HCT116 (cell line): ENCODE results near the gene CERS3. TPM values are rescaled to one million over a fixed set of nuclear protein-coding genes. Genes with fewer than 3 reads are reported as not detected.

ENCODE experiments used
- ATAC-seq: fragments of 200-7000 bp; cut with Tn5 transposase; 2 replicates; pipeline ENCODE4 v1.9.1; 2020; ENCODE audit warnings: mild to moderate bottlenecking, moderate library complexity
- BruUV-seq: library from RNA; stranded (reverse); fragments of 400-500 nt; replicated peaks from 2 replicates; lab custom pipeline; 2021; lab: Mats Ljungman, UMichigan
- CTCF ChIA-PET: fragments of 300-600 bp; sonication (Branson Sonifier 250); formaldehyde crosslinking; loops from one replicate; lab custom pipeline; 2021; ENCODE audit warnings: antibody characterized with exemption; lab: Charles Lee
- POLR2A ChIA-PET: fragments of 300-600, 350-600 bp; sonication (Branson Sonifier 250); formaldehyde crosslinking; loops from one replicate; lab custom pipeline; 2021; ENCODE audit warnings: antibody characterized with exemption; lab: Charles Lee
- RAD21 ChIA-PET, 2 experiments: fragments of 300-600 bp; sonication (Branson Sonifier 250); formaldehyde crosslinking; loops; one replicate each; lab custom pipeline; 2023; ENCODE audit warnings: low total read pairs in 2 of 2; ENCODE audit not compliant: uncharacterized antibody in 2 of 2, unreplicated experiment in 2 of 2, low non-redundant PET in 1 of 2; lab: Charles Lee
- DNase-seq: peaks from one replicate; pipeline ENCODE4 v3.0.0-alpha.2; 2010; ENCODE audit warnings: low read depth, low spot score
- H2AFZ ChIP-seq: fragments of 200-600 bp; shearing (Covaris generic), sonication (generic); 2 replicates; pipeline ENCODE4 v1.6.1; 2017; ENCODE audit warnings: low read depth, mixed run types, mixed read lengths, antibody characterized with exemption, low read length; ENCODE audit not compliant: poor library complexity, severe bottlenecking
- H3K27ac ChIP-seq: 2 replicates; pipeline ENCODE4 v1.5.1; 2012; ENCODE audit warnings: low read depth, low read length
- H3K27me3 ChIP-seq: fragments of 200-600 bp; sonication (generic); 2 replicates; pipeline ENCODE4 v1.6.1; 2016; ENCODE audit warnings: mixed run types, low read length, mixed read lengths; ENCODE audit not compliant: insufficient read depth
- H3K36me3 ChIP-seq, 2 experiments: fragments of 200-500 bp in 1 of 2; fragments of 200-600 bp in 1 of 2; sonication (Bioruptor generic) in 1 of 2; sonication (generic) in 1 of 2; 2 replicates each; pipeline versions ENCODE4 v1.5.1 to v1.6.1; 2014 to 2016; ENCODE audit warnings: low read length in 2 of 2, inconsistent platforms in 1 of 2, mixed read lengths in 1 of 2, mixed run types in 1 of 2; ENCODE audit not compliant: insufficient read depth in 2 of 2, control insufficient read depth in 1 of 2
- H3K4me1 ChIP-seq, 2 experiments: fragments of 200-600 bp in 1 of 2; sonication (generic) in 1 of 2; 2 replicates each; pipeline versions ENCODE4 v1.5.1 to v1.6.1; 2012 to 2017; ENCODE audit warnings: low read length in 2 of 2, inconsistent platforms in 1 of 2, mild to moderate bottlenecking in 1 of 2, mixed read lengths in 1 of 2, mixed run types in 1 of 2, moderate library complexity in 1 of 2; ENCODE audit not compliant: insufficient read depth in 2 of 2, control insufficient read depth in 1 of 2
- H3K4me2 ChIP-seq: fragments of 200-600 bp; sonication (generic); 2 replicates; pipeline ENCODE4 v1.6.1; 2017; ENCODE audit warnings: mixed run types, low read length, mixed read lengths
- H3K4me3 ChIP-seq, 2 experiments: fragments of 200-600 bp in 1 of 2; sonication (generic) in 1 of 2; replicated peaks in 1 of 2; 2 replicates each; pipeline ENCODE4 v1.5.1; 2011 to 2016; ENCODE audit warnings: low read length in 2 of 2, control low read depth in 1 of 2, low read depth in 1 of 2, mild to moderate bottlenecking in 1 of 2, mixed read lengths in 1 of 2, mixed run types in 1 of 2
- H3K79me2 ChIP-seq: fragments of 200-600 bp; sonication (generic); 2 replicates; pipeline ENCODE4 v1.6.1; 2017; ENCODE audit warnings: mild to moderate bottlenecking, mixed run types, low read length, moderate library complexity, mixed read lengths; ENCODE audit not compliant: insufficient read depth
- H3K9ac ChIP-seq: fragments of 200-600 bp; sonication (generic); 2 replicates; pipeline ENCODE4 v1.6.1; 2016; ENCODE audit warnings: low read length, mixed read lengths
- H3K9me2 ChIP-seq: fragments of 200-600 bp; sonication (generic), shearing (Covaris generic); 2 replicates; pipeline ENCODE4 v1.6.1; 2017; ENCODE audit warnings: mixed run types, mild to moderate bottlenecking, moderate library complexity; ENCODE audit not compliant: insufficient read depth
- H3K9me3 ChIP-seq, 2 experiments: fragments of 200-500 bp in 1 of 2; fragments of 200-600 bp in 1 of 2; sonication (Bioruptor generic) in 1 of 2; sonication (generic) in 1 of 2; 2 replicates each; pipeline ENCODE4 v1.6.1; 2014 to 2017; ENCODE audit warnings: low read length in 2 of 2, mixed read lengths in 2 of 2, inconsistent platforms in 1 of 2, low read depth in 1 of 2, mild to moderate bottlenecking in 1 of 2, mixed run types in 1 of 2, moderate library complexity in 1 of 2; ENCODE audit not compliant: control insufficient read depth in 1 of 2, insufficient read depth in 1 of 2
- H4K20me1 ChIP-seq: fragments of 200-600 bp; sonication (generic), shearing (Covaris generic); 2 replicates; pipeline ENCODE4 v1.6.1; 2017; ENCODE audit warnings: mixed run types, mild to moderate bottlenecking, moderate library complexity; ENCODE audit not compliant: insufficient read depth
- CBX3 ChIP-seq: IDR thresholded peaks from 2 replicates; pipeline ENCODE4 v1.6.1; 2012; ENCODE audit warnings: low read depth
- CEBPB ChIP-seq: IDR thresholded peaks from 2 replicates; pipeline ENCODE4 v1.6.1; 2012; ENCODE audit warnings: low read depth
- EGR1 ChIP-seq: IDR thresholded peaks from 2 replicates; pipeline ENCODE4 v1.6.1; 2012; ENCODE audit warnings: low read depth
- EZH2 ChIP-seq: fragments of 200-600 bp; sonication (generic); IDR thresholded peaks from 2 replicates; pipeline ENCODE4 v1.6.1; 2017; ENCODE audit warnings: antibody characterized with exemption, mixed run types
- EZH2phosphoT487 ChIP-seq: fragments of 200-600 bp; IDR thresholded peaks from 2 replicates; pipeline ENCODE4 v1.6.1; 2018; ENCODE audit warnings: antibody characterized with exemption, borderline replicate concordance
- FOSL1 ChIP-seq: IDR thresholded peaks from 2 replicates; pipeline ENCODE4 v1.6.1; 2012; ENCODE audit warnings: low read depth
- POLR2A ChIP-seq: IDR thresholded peaks from 2 replicates; pipeline ENCODE4 v1.7.0; 2011; ENCODE audit warnings: borderline replicate concordance; ENCODE audit not compliant: insufficient read depth, insufficient read length; ENCODE audit errors: extremely low read depth
- RAD21 ChIP-seq: IDR thresholded peaks from 2 replicates; pipeline ENCODE4 v1.6.1; 2012; ENCODE audit warnings: low read depth, mild to moderate bottlenecking
- SIN3A ChIP-seq: IDR thresholded peaks from 2 replicates; pipeline ENCODE4 v1.6.1; 2012; ENCODE audit warnings: low read depth
- SRF ChIP-seq: IDR thresholded peaks from 2 replicates; pipeline ENCODE4 v1.6.1; 2012; ENCODE audit warnings: low read depth
- TCF7L2 ChIP-seq: IDR thresholded peaks from 2 replicates; pipeline ENCODE4 v1.7.0; 2011; ENCODE audit warnings: borderline replicate concordance, inconsistent platforms; ENCODE audit not compliant: insufficient read depth, insufficient read length; ENCODE audit errors: extremely low read depth
- YY1 ChIP-seq: IDR thresholded peaks from 2 replicates; pipeline ENCODE4 v1.6.1; 2011; ENCODE audit warnings: low read length, low read depth, moderate library complexity, mild to moderate bottlenecking; ENCODE audit not compliant: insufficient replicate concordance; ENCODE audit errors: extremely low read depth
- ZNF274 ChIP-seq: fragments of 200-500 bp; sonication (Bioruptor generic); IDR thresholded peaks from 2 replicates; pipeline ENCODE4 v1.6.1; 2014; ENCODE audit warnings: mild to moderate bottlenecking, low read depth, low read length, inconsistent platforms
- intact Hi-C: fragments of 100-400 bp; cut with micrococcal nuclease; formaldehyde crosslinking; loops from 2 replicates; pipeline ENCODE4 v1.10.0; 2022
- total RNA-seq: library from RNA; stranded (reverse); gene quantifications from one replicate; pipeline ENCODE4 v1.2.1, GENCODE V29; 2021; ENCODE audit not compliant: unreplicated experiment
- TF ChIP-seq, protein P1 (sequence below): IDR thresholded peaks from 2 replicates; pipeline ENCODE4 v1.6.1; 2012; ENCODE audit warnings: low read depth
- TF ChIP-seq, protein P2 (sequence below): IDR thresholded peaks from 2 replicates; pipeline ENCODE4 v1.6.1; 2012

The CERS3 gene
- total RNA-seq, 1 experiment from 2014 or later = not detected

DNA sequence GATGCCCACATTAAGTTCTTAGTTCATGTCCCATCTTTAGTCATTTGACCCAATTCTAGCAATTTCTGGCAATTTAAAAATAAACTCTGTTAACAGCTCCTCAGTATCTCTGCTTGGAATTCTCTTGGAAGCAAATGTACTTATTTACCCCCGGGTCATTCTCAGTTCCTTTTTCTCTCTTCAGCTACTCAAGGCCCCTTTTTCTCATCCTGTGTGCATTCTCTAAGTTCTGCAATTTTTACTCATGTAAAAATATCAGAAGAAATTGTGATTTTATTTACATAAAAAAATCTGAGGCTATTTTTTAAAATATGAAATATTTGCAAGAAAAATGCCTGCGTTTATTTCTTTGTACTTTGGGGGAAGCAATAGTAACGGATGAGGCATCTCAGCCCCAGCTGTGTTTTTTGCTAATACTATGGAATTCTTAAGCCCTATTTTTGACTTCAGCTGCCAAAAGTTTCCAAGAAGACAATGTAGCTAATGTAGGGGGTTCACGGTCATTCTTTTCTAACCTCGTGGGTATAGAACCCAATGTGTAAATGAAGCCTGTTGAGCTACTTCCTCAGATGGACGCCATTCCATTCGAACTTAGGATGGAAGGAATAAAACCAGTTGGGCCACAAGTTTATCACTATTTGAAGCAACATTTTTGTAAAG, 20.0 kb downstream of the CERS3 start:
- Histone ChIP-seq H3K36me3 (no peaks in the 10 kb centered on the region), H3K4me3 (no peak overlapping the region), H4K20me1 (no peaks in the 10 kb centered on the region), H3K9me2 (no peaks in the 10 kb centered on the region), H3K9me3 (no peaks in the 10 kb centered on the region), H3K4me2 (no peak overlapping the region), H3K27ac (no peak overlapping the region), H3K27me3 (peaks cover 24% of the 10 kb centered on the region), H3K79me2 (no peaks in the 10 kb centered on the region), H3K9ac (no peak overlapping the region), H2AFZ (no peak overlapping the region), H3K4me1 (no peaks in the 10 kb centered on the region)
- TF ChIP-seq TCF7L2 (no peak), CBX3 (no peak), POLR2A (no peak), EGR1 (no peak)
- CTCF ChIA-PET = no interaction called here
- ATAC-seq = no peak
- RAD21 ChIA-PET = no interaction called here
- BruUV-seq = no TSS peak
- intact Hi-C loops = no loop called here
- POLR2A ChIA-PET = no interaction called here
- DNase-seq = no peak

DNA sequence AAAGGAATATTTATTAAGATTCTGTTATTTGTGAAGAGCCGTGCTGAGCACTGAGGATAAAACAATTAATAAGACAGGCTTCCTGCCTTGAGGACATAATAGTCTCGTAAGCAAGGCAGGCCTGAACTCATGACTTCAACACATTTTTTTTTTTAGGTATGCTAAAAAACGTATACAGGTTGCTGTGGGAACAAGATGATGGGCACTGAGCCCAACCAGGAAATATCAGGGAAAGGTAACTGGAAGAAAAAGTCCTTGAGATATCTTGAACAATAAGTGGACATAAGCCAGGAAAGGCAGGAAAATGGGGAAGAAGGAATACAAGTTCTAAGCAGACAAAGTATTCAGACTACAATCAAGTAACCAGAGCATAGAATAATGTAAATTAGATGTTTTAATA, 26.1 kb downstream of the CERS3 start:
- peaks cover 17% of the 10 kb centered on the region for H3K27me3 ChIP-seq
- intact Hi-C loops = no loop called here
- H3K9ac ChIP-seq = no peak overlapping the region
- no TSS peak for BruUV-seq
- DNase-seq = no peak
- no peak overlapping the region for H3K4me2 ChIP-seq
- no peaks in the 10 kb centered on the region for H3K9me2 ChIP-seq
- ChIA-PET RAD21 (no interaction called here), CTCF (no interaction called here), POLR2A (no interaction called here)
- H3K9me3 ChIP-seq = no peaks in the 10 kb centered on the region
- H3K27ac ChIP-seq = no peak overlapping the region
- H3K79me2 ChIP-seq = no peaks in the 10 kb centered on the region
- H2AFZ ChIP-seq = no peak overlapping the region
- H4K20me1 ChIP-seq = no peaks in the 10 kb centered on the region
- no peak overlapping the region for H3K4me3 ChIP-seq
- TF ChIP-seq TCF7L2 (no peak), YY1 (no peak), CEBPB (no peak), SRF (no peak), RAD21 (no peak), EZH2phosphoT487 (no peak), SIN3A (no peak), EZH2 (no peak), FOSL1 (no peak), POLR2A (no peak), ZNF274 (no peak)
- TF ChIP-seq, protein P1, sequence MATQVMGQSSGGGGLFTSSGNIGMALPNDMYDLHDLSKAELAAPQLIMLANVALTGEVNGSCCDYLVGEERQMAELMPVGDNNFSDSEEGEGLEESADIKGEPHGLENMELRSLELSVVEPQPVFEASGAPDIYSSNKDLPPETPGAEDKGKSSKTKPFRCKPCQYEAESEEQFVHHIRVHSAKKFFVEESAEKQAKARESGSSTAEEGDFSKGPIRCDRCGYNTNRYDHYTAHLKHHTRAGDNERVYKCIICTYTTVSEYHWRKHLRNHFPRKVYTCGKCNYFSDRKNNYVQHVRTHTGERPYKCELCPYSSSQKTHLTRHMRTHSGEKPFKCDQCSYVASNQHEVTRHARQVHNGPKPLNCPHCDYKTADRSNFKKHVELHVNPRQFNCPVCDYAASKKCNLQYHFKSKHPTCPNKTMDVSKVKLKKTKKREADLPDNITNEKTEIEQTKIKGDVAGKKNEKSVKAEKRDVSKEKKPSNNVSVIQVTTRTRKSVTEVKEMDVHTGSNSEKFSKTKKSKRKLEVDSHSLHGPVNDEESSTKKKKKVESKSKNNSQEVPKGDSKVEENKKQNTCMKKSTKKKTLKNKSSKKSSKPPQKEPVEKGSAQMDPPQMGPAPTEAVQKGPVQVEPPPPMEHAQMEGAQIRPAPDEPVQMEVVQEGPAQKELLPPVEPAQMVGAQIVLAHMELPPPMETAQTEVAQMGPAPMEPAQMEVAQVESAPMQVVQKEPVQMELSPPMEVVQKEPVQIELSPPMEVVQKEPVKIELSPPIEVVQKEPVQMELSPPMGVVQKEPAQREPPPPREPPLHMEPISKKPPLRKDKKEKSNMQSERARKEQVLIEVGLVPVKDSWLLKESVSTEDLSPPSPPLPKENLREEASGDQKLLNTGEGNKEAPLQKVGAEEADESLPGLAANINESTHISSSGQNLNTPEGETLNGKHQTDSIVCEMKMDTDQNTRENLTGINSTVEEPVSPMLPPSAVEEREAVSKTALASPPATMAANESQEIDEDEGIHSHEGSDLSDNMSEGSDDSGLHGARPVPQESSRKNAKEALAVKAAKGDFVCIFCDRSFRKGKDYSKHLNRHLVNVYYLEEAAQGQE = no peak
- TF ChIP-seq, protein P2, sequence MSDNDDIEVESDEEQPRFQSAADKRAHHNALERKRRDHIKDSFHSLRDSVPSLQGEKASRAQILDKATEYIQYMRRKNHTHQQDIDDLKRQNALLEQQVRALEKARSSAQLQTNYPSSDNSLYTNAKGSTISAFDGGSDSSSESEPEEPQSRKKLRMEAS = no peak
- TF ChIP-seq, all 23 proteins: peak for 0
- H3K4me1 ChIP-seq = no peaks in the 10 kb centered on the region
- ATAC-seq = no peak
- no peaks in the 10 kb centered on the region for H3K36me3 ChIP-seq
